ENCODE results near the gene MFAP2. TPM values are rescaled to one million over a fixed set of nuclear protein-coding genes. Genes with fewer than 3 reads are reported as not detected.

The MFAP2 gene
- total RNA-seq, 1 experiment from 2014 or later, result 152 TPM

- H3K27ac ChIP-seq (ENCODE audit: insufficient read length, low read depth, low read length), result no peak overlapping the region
- no peak overlapping the region for H3K56ac ChIP-seq (ENCODE audit: insufficient read length, low read depth, low read length)
- no peaks in the 10 kb centered on the region for H3K27me3 ChIP-seq (ENCODE audit: insufficient read depth, low read length)
- H3K36me3 Mint-ChIP-seq (ENCODE audit: insufficient read depth in 1 of 3, low read depth in 3 of 3), result peaks cover 8 to 38% (median 31%) of the 10 kb centered on the region in 3 experiments
- H3K4ac ChIP-seq (ENCODE audit: low read depth, low read length), result no peak overlapping the region
- H3K14ac ChIP-seq (ENCODE audit: insufficient read depth, low read length), result no peak overlapping the region
- H3K4me1 ChIP-seq (ENCODE audit: insufficient read depth, low read length), result no peaks in the 10 kb centered on the region; the same call in 1 of the 2 replicates
- H2BK20ac ChIP-seq (ENCODE audit: low read depth, low read length, poor library complexity, severe bottlenecking), result no peak overlapping the region
- no peak overlapping the region for H3K23ac ChIP-seq (ENCODE audit: insufficient read length, low read depth, low read length)
- no peak overlapping the region for H3K4me2 ChIP-seq (ENCODE audit: insufficient read depth, insufficient read length, low read length)
- H3K4me1 Mint-ChIP-seq, result peaks cover 21 to 35% of the 10 kb centered on the region in 2 experiments
- no peak overlapping the region for H3K27ac Mint-ChIP-seq
- no peak overlapping the region for H2BK5ac ChIP-seq (ENCODE audit: insufficient read length, low read length)
- no peaks in the 10 kb centered on the region for H3K9me3 ChIP-seq (ENCODE audit: control insufficient read depth, low read depth, low read length)
- H4K91ac ChIP-seq (ENCODE audit: insufficient read length, low read depth, low read length), result no peak overlapping the region
- no peak overlapping the region for H3T11ph ChIP-seq (ENCODE audit: low read length)
- H3K18ac ChIP-seq (ENCODE audit: insufficient read length, low read depth, low read length), result no peak overlapping the region
- no peak overlapping the region for H3K9ac ChIP-seq (ENCODE audit: extremely low read depth, insufficient read length, low read length)
- H2BK15ac ChIP-seq (ENCODE audit: low read depth, low read length), result no peak overlapping the region
- H3K27me3 Mint-ChIP-seq (ENCODE audit: low read depth), result peaks cover 9% of the 10 kb centered on the region
- H3K79me2 ChIP-seq (ENCODE audit: insufficient read depth, low read length), result no peaks in the 10 kb centered on the region; the same call in 1 of the 2 replicates
- H4K5ac ChIP-seq (ENCODE audit: insufficient read length, low read depth, low read length), result no peak overlapping the region
- no peak overlapping the region for H2BK120ac ChIP-seq (ENCODE audit: low read depth, low read length, poor library complexity, severe bottlenecking)
- H2AK5ac ChIP-seq (ENCODE audit: insufficient read length, low read length), result no peak overlapping the region
- no peaks in the 10 kb centered on the region for H3K9me3 Mint-ChIP-seq
- DNase-seq, result no peak
- H3K4me3 Mint-ChIP-seq, result peak overlapping the region; percentile 80 to 82; a peak in 2 of 5 replicates
- WGBS (ENCODE audit: extremely low coverage, insufficient read length, low lambda C conversion rate), result no CpG with 5 or more reads among the region's 4 CpGs
- H4K20me1 ChIP-seq (ENCODE audit: control insufficient read depth, insufficient read depth, insufficient read length), result no peaks in the 10 kb centered on the region
- no peak overlapping the region for H2AFZ ChIP-seq (ENCODE audit: low read length)
- TF ChIP-seq CTCF (conservative IDR thresholded peaks at IDR 0.05), result no peak
- no peak overlapping the region for H4K8ac ChIP-seq (replicated peaks; ENCODE audit: insufficient read length, low read depth, low read length)
- H3K23me2 ChIP-seq (ENCODE audit: insufficient read length, low read depth, low read length, poor library complexity, severe bottlenecking), result peaks cover 11% of the 10 kb centered on the region
- H2BK12ac ChIP-seq (ENCODE audit: insufficient read length, low read depth, low read length), result no peak overlapping the region
- H3K79me1 ChIP-seq (ENCODE audit: insufficient read depth, low read depth, low read length, poor library complexity, severe bottlenecking), result no peaks in the 10 kb centered on the region
These were observed 2.3 kb downstream of the MFAP2 start for GRCh38 chr1:16978139-16978538.

Measured in H9 (cell line).